HepG2 (cell line): ENCODE results near the gene SNRPD2. TPM values are rescaled to one million over a fixed set of nuclear protein-coding genes. Genes with fewer than 3 reads are reported as not detected.

ENCODE experiments used
- CREB1 ChIP-seq, 2 experiments: fragments of 450-650 bp in 1 of 2; IDR thresholded peaks; 2 replicates each; pipeline ENCODE4 v1.6.1; 2016 to 2017; ENCODE audit warnings: control low read depth in 1 of 2, mild to moderate bottlenecking in 1 of 2, missing compliant biosample characterization in 1 of 2, missing genetic modification characterization in 1 of 2
- HIVEP1 ChIP-seq: sonication (generic); formaldehyde crosslinking; IDR thresholded peaks from 2 replicates; pipeline ENCODE4 v1.4.0; 2020; ENCODE audit warnings: mild to moderate bottlenecking, missing genetic modification reagents
- ZBTB20 ChIP-seq: sonication (generic); formaldehyde crosslinking; IDR thresholded peaks from 2 replicates; pipeline ENCODE4 v1.8.1; 2023; ENCODE audit warnings: missing genetic modification reagents, low read depth, mild to moderate bottlenecking, borderline replicate concordance
- ZNF607 ChIP-seq: sonication (generic); formaldehyde crosslinking; IDR thresholded peaks from 2 replicates; pipeline ENCODE4 v1.5.1; 2020; ENCODE audit warnings: missing genetic modification reagents, mild to moderate bottlenecking, borderline replicate concordance
- ZNF674 ChIP-seq: sonication (generic); formaldehyde crosslinking; IDR thresholded peaks from 2 replicates; pipeline ENCODE4 v1.5.0; 2020; ENCODE audit warnings: low read depth, mild to moderate bottlenecking, missing genetic modification reagents
- polyA plus RNA-seq, 8 experiments: library from polyadenylated mRNA; depleted of rRNA in 3 of 8; stranded (reverse) in 7 of 8; unstranded in 1 of 8; fragments of >200 nt; fragmentation: Illumina TruSeq in 4 of 8; extraction: Trizol in 4 of 8; gene quantifications; 2 replicates each; pipeline versions ENCODE4 v1.2.1 to v1.2.3, GENCODE V29; 2011 to 2016; ENCODE audit warnings: low read depth in 4 of 8, missing spikeins in 1 of 8, mixed read lengths in 1 of 8; ENCODE audit not compliant: insufficient read depth in 1 of 8
- total RNA-seq, 5 experiments: library from RNA; depleted of rRNA; stranded (reverse); fragments of >200 nt; fragmentation: Illumina TruSeq; extraction: Trizol; gene quantifications; 2 replicates each; pipeline ENCODE4 v1.2.3, GENCODE V29; 2016; ENCODE audit warnings: low read depth in 1 of 5
- TF ChIP-seq, protein P1 (sequence below): sonication (generic); formaldehyde crosslinking; IDR thresholded peaks from 2 replicates; pipeline ENCODE4 v1.4.0; 2020; ENCODE audit warnings: mild to moderate bottlenecking, missing genetic modification reagents
- TF ChIP-seq, protein P2 (sequence below): sonication (generic); formaldehyde crosslinking; IDR thresholded peaks from 2 replicates; pipeline ENCODE4 v1.8.0; 2022; ENCODE audit warnings: missing genetic modification reagents, mild to moderate bottlenecking, moderate library complexity, borderline replicate concordance

The SNRPD2 gene
- total and polyA plus RNA-seq, 2 of the 13 experiments (the other 11 are each of a cell fraction or from before 2014, with no cell fraction given), result 299 to 485 TPM

DNA sequence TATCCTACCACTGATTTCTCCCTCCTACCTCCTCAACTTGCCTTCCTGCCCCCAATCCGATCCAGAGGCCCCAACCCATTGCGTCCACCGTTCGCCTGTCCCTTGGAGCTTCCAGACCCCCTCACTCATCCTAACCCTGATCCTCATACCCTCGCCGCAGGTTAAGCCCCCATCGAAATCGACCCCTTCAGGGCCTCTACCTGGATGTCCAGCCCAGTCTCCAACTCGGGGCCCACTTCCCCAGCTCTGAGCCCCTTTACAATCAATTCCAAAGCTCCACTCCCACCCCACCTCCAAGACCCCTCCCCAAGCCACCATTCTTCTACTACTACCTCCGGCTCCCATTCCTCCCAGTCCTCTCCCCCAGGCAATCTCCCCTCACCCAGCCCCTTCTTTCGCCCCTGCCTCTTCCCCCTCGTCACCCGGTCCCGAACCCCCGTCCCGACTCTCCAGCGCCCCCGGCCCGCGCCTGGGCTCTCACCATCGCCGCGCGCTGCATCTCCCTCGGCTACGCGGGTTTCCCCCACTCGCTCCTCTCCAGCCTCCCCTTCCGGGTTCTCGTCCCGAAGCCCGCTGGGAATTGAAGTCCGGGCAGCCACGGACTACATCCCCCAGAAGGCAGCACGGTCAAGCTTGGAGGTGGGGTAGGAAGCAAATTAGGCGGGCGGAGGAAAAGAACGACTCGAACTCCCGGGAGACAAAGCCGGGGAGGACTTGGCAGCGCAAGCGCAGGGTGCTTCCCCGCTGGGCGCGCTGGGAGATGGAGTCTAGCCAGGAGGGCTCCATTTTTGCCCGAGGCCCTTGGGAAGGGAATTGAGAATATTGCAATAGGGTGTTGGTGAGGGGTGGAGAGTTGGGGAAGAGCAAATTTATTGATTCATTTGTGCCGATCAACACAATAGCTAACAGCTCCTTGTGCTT lies 38.9 kb upstream of the SNRPD2 start, which contains the start of gene FBXO46 (continued):
- TF ChIP-seq ZBTB20 (CRISPR knock-in tag) (peak; percentile 8; the same call in 1 of the 2 replicates), HIVEP1 (CRISPR knock-in tag) (peak; percentile 80), ZNF607 (CRISPR knock-in tag) (peak; percentile 10; the same call in 1 of the 2 replicates), ZNF674 (CRISPR knock-in tag) (no peak), CREB1 (IDR thresholded peaks at IDR 0.05) (peak; percentile 49; the same call in 1 of the 2 replicates), CREB1 (CRISPR knock-in tag; IDR thresholded peaks at IDR 0.05) (peak; percentile 79)
- TF ChIP-seq, protein P1, sequence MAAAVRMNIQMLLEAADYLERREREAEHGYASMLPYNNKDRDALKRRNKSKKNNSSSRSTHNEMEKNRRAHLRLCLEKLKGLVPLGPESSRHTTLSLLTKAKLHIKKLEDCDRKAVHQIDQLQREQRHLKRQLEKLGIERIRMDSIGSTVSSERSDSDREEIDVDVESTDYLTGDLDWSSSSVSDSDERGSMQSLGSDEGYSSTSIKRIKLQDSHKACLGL (CRISPR knock-in tag), result 0 out of 2 replicates have a peak, but pooled peaks have one; percentile 18
- TF ChIP-seq, protein P2, sequence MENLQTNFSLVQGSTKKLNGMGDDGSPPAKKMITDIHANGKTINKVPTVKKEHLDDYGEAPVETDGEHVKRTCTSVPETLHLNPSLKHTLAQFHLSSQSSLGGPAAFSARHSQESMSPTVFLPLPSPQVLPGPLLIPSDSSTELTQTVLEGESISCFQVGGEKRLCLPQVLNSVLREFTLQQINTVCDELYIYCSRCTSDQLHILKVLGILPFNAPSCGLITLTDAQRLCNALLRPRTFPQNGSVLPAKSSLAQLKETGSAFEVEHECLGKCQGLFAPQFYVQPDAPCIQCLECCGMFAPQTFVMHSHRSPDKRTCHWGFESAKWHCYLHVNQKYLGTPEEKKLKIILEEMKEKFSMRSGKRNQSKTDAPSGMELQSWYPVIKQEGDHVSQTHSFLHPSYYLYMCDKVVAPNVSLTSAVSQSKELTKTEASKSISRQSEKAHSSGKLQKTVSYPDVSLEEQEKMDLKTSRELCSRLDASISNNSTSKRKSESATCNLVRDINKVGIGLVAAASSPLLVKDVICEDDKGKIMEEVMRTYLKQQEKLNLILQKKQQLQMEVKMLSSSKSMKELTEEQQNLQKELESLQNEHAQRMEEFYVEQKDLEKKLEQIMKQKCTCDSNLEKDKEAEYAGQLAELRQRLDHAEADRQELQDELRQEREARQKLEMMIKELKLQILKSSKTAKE (CRISPR knock-in tag), result peak; percentile 38; the same call in 1 of the 2 replicates
